ENCODE measurements around the gene NHLRC4. TPM values are rescaled to one million over a fixed set of nuclear protein-coding genes. Genes with fewer than 3 reads are reported as not detected.
A peak's percentile ranks its signal among the peaks of the same experiment; 100 is the strongest.

The NHLRC4 gene
- total RNA-seq, 5 donors from 2014 or later (not counting 1 experiment from before 2014, with no cell fraction given): 1.3 to 5.0 (median 3.6) TPM

GRCh38 chr16:552171-552570 lies 14.6 kb upstream of the NHLRC4 start:
- Mint-ChIP-seq H3K27ac (no peak overlapping the region), H3K36me3 (peaks cover 3% of the 10 kb centered on the region), H3K9me3 (no peaks in the 10 kb centered on the region), H3K4me3 (no peak overlapping the region), H3K4me1 (no peaks in the 10 kb centered on the region), H3K27me3 (no peaks in the 10 kb centered on the region)
- POLR2A ChIA-PET: no interaction called here
- CTCF ChIA-PET: no interaction called here
- no peaks in the 10 kb centered on the region for H3K9me3 ChIP-seq
- DNase-seq (no peak), ATAC-seq (replicated peaks in 1 of 4) (no peak)
- peaks cover 0 to 3% of the 10 kb centered on the region in 2 experiments for H3K27me3 ChIP-seq (replicated peaks in 1 of 2; ENCODE audit: control insufficient read depth in 2 of 2, extremely low read depth in 1 of 2, insufficient read depth in 2 of 2, low read length in 1 of 2)
- H3K4me1 ChIP-seq (ENCODE audit: control insufficient read depth in 1 of 2, extremely low read depth in 1 of 2, insufficient read depth in 2 of 2, low read length in 2 of 2): peaks cover 0 to 4% of the 10 kb centered on the region in 2 experiments
- H3K27ac ChIP-seq (ENCODE audit: low read length): no peak overlapping the region
- H3K4me3 ChIP-seq (ENCODE audit: control insufficient read depth in 1 of 2, extremely low read depth in 1 of 2, low read length in 1 of 2): no peak overlapping the region
- 97% methylated on average over 31 of the region's 35 CpGs for WGBS (ENCODE audit: insufficient coverage)
- peaks cover 16 to 22% of the 10 kb centered on the region in 2 donors for H3K36me3 ChIP-seq (ENCODE audit: control insufficient read depth in 2 of 2, extremely low read depth in 1 of 2, insufficient read depth in 1 of 2, low read length in 1 of 2)

DNA sequence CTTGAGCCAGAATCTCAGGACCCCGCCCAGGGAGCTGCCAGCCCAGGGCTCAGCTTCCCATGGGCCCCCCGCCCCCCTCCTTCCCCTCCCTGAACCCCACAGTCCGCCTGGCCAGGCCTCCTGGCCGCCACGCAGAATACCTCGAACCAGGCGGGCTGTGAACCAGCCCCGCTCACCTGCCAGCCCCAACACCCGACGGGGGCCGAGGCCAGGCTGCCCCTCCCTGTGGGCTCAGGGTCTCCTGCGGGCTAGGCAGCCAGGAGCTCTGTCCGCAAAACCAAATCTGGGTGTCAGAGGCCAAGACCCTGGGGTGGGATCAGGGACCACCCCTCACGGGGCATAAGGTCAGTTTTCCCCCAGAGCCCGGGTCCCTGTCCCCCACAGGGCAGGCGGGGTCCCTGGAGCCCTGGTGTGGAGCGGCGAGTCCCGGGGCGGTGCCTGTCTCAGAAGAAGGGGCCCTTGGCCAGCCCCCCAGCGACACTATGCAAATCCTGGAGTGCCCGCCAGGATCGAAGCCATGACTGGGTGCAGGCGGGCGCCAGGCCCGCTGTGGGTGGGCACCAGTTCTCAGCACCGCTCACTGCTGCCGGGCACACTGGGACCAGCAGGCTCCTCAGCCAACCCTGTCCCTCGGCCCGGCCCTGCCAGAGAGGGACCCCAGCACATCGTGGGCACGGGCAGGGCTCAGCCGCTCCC lies 13.1 kb upstream of the NHLRC4 start:
- peaks cover 0 to 18% of the 10 kb centered on the region in 2 experiments for H3K27me3 ChIP-seq (replicated peaks in 1 of 2; ENCODE audit: control insufficient read depth in 2 of 2, extremely low read depth in 1 of 2, insufficient read depth in 2 of 2, low read length in 1 of 2)
- no peak overlapping the region for H3K4me3 ChIP-seq (ENCODE audit: control insufficient read depth in 1 of 2, extremely low read depth in 1 of 2, low read length in 1 of 2)
- DNase-seq: no peak
- Mint-ChIP-seq H3K4me3 (no peak overlapping the region), H3K27ac (no peak overlapping the region), H3K27me3 (peaks cover 0 to 5% of the 10 kb centered on the region in 2 donors), H3K36me3 (peaks cover 3% of the 10 kb centered on the region), H3K4me1 (no peaks in the 10 kb centered on the region), H3K9me3 (no peaks in the 10 kb centered on the region)
- POLR2A ChIA-PET: no interaction called here
- peaks cover 12 to 16% of the 10 kb centered on the region in 2 donors for H3K36me3 ChIP-seq (ENCODE audit: control insufficient read depth in 2 of 2, extremely low read depth in 1 of 2, insufficient read depth in 1 of 2, low read length in 1 of 2)
- no peaks in the 10 kb centered on the region for H3K4me1 ChIP-seq (ENCODE audit: control insufficient read depth in 1 of 2, extremely low read depth in 1 of 2, insufficient read depth in 2 of 2, low read length in 2 of 2)
- no peak overlapping the region for H3K27ac ChIP-seq (ENCODE audit: low read length)
- no peak for ATAC-seq (replicated peaks in 1 of 4)
- no peaks in the 10 kb centered on the region for H3K9me3 ChIP-seq
- 93% methylated on average over 32 of the region's 33 CpGs for WGBS (ENCODE audit: insufficient coverage)
- CTCF ChIA-PET: no interaction called here

GRCh38 chr16:554297-554621 lies 12.5 kb upstream of the NHLRC4 start:
- POLR2A ChIA-PET: no interaction called here
- peaks cover 3% of the 10 kb centered on the region for H3K36me3 Mint-ChIP-seq
- CTCF ChIA-PET: no interaction called here

GRCh38 chr16:554640-555365 lies 12.0 kb upstream of the NHLRC4 start:
- Mint-ChIP-seq H3K9me3 (no peaks in the 10 kb centered on the region), H3K36me3 (peaks cover 3% of the 10 kb centered on the region), H3K27ac (no peak overlapping the region), H3K4me3 (no peak overlapping the region), H3K27me3 (peaks cover 0 to 10% of the 10 kb centered on the region in 2 donors), H3K4me1 (no peaks in the 10 kb centered on the region)
- peaks cover 0 to 29% of the 10 kb centered on the region in 2 experiments for H3K27me3 ChIP-seq (replicated peaks in 1 of 2; ENCODE audit: control insufficient read depth in 2 of 2, extremely low read depth in 1 of 2, insufficient read depth in 2 of 2, low read length in 1 of 2)
- H3K36me3 ChIP-seq (ENCODE audit: control insufficient read depth in 2 of 2, extremely low read depth in 1 of 2, insufficient read depth in 1 of 2, low read length in 1 of 2): peaks cover 10 to 12% of the 10 kb centered on the region in 2 donors
- ATAC-seq (replicated peaks in 1 of 4): no peak
- peak in 1 of 35 experiments; percentile 19 for DNase-seq
- no peak overlapping the region for H3K4me3 ChIP-seq (ENCODE audit: control insufficient read depth in 1 of 2, extremely low read depth in 1 of 2, low read length in 1 of 2)
- 90% methylated on average over 41 of the region's 54 CpGs for WGBS (ENCODE audit: insufficient coverage)
- peaks cover 0 to 4% of the 10 kb centered on the region in 2 experiments for H3K4me1 ChIP-seq (ENCODE audit: control insufficient read depth in 1 of 2, extremely low read depth in 1 of 2, insufficient read depth in 2 of 2, low read length in 2 of 2)
- H3K27ac ChIP-seq (ENCODE audit: low read length): no peak overlapping the region
- no peaks in the 10 kb centered on the region for H3K9me3 ChIP-seq
- ChIA-PET POLR2A (no interaction called here), CTCF (no interaction called here)

More at GRCh38 chr16:554297-554621, 12.5 kb upstream of the NHLRC4 start:
- H3K27me3 ChIP-seq (replicated peaks in 1 of 2; ENCODE audit: control insufficient read depth in 2 of 2, extremely low read depth in 1 of 2, insufficient read depth in 2 of 2, low read length in 1 of 2): peaks cover 0 to 24% of the 10 kb centered on the region in 2 experiments
- WGBS (ENCODE audit: insufficient coverage): 93% methylated on average over 8 of the region's 11 CpGs
- DNase-seq (no peak), ATAC-seq (replicated peaks in 1 of 4) (no peak)
- no peak overlapping the region for H3K4me3 ChIP-seq (ENCODE audit: control insufficient read depth in 1 of 2, extremely low read depth in 1 of 2, low read length in 1 of 2)
- no peak overlapping the region for H3K27ac Mint-ChIP-seq
- H3K9me3 Mint-ChIP-seq: no peaks in the 10 kb centered on the region
- H3K27ac ChIP-seq (ENCODE audit: low read length): no peak overlapping the region
- H3K36me3 ChIP-seq (ENCODE audit: control insufficient read depth in 2 of 2, extremely low read depth in 1 of 2, insufficient read depth in 1 of 2, low read length in 1 of 2): peaks cover 12 to 16% of the 10 kb centered on the region in 2 donors
- H3K4me1 ChIP-seq (ENCODE audit: control insufficient read depth in 1 of 2, extremely low read depth in 1 of 2, insufficient read depth in 2 of 2, low read length in 2 of 2): no peaks in the 10 kb centered on the region
- no peaks in the 10 kb centered on the region for H3K4me1 Mint-ChIP-seq
- peaks cover 0 to 8% of the 10 kb centered on the region in 2 donors for H3K27me3 Mint-ChIP-seq
- H3K9me3 ChIP-seq: no peaks in the 10 kb centered on the region
- no peak overlapping the region for H3K4me3 Mint-ChIP-seq

DNA sequence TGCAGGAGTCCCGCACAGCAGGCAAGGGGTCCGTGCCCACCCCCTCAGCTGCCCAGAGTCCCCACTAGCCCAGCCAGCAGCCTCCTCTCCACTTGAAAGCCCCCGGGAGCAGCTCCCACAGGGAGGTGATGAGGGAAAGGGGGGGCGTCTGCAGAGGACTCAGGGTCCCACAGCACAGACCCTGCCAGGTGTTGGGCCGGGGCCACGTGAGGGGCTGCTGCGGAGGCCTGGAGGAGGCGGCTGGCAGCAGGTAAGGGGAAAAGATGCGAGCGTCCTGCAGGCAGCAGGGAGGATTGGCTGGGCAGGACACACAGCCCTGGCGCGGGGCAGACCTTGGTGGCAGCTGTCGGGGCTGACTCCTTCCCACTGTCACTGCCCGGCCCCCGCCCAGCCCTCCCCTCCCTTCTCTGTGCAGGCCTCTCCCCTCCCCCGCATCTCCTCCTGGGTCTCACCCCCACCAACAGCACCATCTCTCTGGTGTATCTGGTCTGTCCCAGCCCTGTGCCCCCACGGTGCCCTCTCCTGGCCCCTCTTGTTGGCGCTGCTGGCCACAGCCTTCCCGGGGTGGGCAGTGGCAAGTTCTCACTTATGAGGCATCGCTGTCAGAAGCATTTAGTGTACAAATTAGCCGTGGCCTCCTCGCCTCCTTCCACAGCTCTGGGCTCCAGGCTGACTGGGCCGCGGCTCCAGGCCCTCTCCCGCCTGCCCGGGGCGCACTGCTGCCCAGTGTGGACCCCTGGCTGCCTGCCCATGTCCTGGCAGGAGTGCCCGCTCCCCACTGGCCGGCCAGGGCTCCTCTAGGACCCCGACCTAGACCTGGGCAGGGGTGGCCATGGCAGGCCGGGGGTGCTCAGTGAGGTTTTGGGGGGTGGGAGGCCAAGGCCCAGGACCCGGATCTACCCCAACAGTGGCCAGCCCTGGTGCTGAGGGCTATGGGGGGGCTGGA lies 11.0 kb upstream of the NHLRC4 start:
- no peaks in the 10 kb centered on the region for H3K9me3 Mint-ChIP-seq
- Histone ChIP-seq H3K4me3 (ENCODE audit: control insufficient read depth in 1 of 2, extremely low read depth in 1 of 2, low read length in 1 of 2) (no peak overlapping the region), H3K36me3 (ENCODE audit: control insufficient read depth in 2 of 2, extremely low read depth in 1 of 2, insufficient read depth in 1 of 2, low read length in 1 of 2) (peaks cover 10 to 12% of the 10 kb centered on the region in 2 donors), H3K27ac (ENCODE audit: low read length) (no peak overlapping the region), H3K9me3 (no peaks in the 10 kb centered on the region), H3K27me3 (replicated peaks in 1 of 2; ENCODE audit: control insufficient read depth in 2 of 2, extremely low read depth in 1 of 2, insufficient read depth in 2 of 2, low read length in 1 of 2) (peaks cover 0 to 30% of the 10 kb centered on the region in 2 experiments), H3K4me1 (ENCODE audit: control insufficient read depth in 1 of 2, extremely low read depth in 1 of 2, insufficient read depth in 2 of 2, low read length in 2 of 2) (peaks cover 0 to 4% of the 10 kb centered on the region in 2 experiments)
- peaks cover 0 to 10% of the 10 kb centered on the region in 2 donors for H3K27me3 Mint-ChIP-seq
- ChIA-PET POLR2A (no interaction called here), CTCF (no interaction called here)
- no peak overlapping the region for H3K27ac Mint-ChIP-seq
- no peaks in the 10 kb centered on the region for H3K4me1 Mint-ChIP-seq
- 92% methylated on average over 23 of the region's 32 CpGs for WGBS (ENCODE audit: insufficient coverage)
- H3K4me3 Mint-ChIP-seq: no peak overlapping the region
- ATAC-seq (replicated peaks in 1 of 4): no peak
- peaks cover 3% of the 10 kb centered on the region for H3K36me3 Mint-ChIP-seq
- no peak for DNase-seq

GRCh38 chr16:556474-557173 lies 10.2 kb upstream of the NHLRC4 start:
- ChIA-PET CTCF (no interaction called here), POLR2A (no interaction called here)
- WGBS (ENCODE audit: insufficient coverage): 91% methylated on average over 26 of the region's 32 CpGs
- Mint-ChIP-seq H3K27ac (no peak overlapping the region), H3K4me3 (no peak overlapping the region), H3K9me3 (no peaks in the 10 kb centered on the region), H3K4me1 (no peaks in the 10 kb centered on the region), H3K36me3 (peaks cover 3% of the 10 kb centered on the region), H3K27me3 (peaks cover 0 to 10% of the 10 kb centered on the region in 2 donors)
- H3K27ac ChIP-seq (ENCODE audit: low read length): no peak overlapping the region
- H3K36me3 ChIP-seq (ENCODE audit: control insufficient read depth in 2 of 2, extremely low read depth in 1 of 2, insufficient read depth in 1 of 2, low read length in 1 of 2): peaks cover 7% of the 10 kb centered on the region in 2 donors
- peaks cover 0 to 4% of the 10 kb centered on the region in 2 experiments for H3K4me1 ChIP-seq (ENCODE audit: control insufficient read depth in 1 of 2, extremely low read depth in 1 of 2, insufficient read depth in 2 of 2, low read length in 2 of 2)
- ATAC-seq (replicated peaks in 1 of 4): no peak
- DNase-seq: no peak
- H3K9me3 ChIP-seq: no peaks in the 10 kb centered on the region
- H3K27me3 ChIP-seq (replicated peaks in 1 of 2; ENCODE audit: control insufficient read depth in 2 of 2, extremely low read depth in 1 of 2, insufficient read depth in 2 of 2, low read length in 1 of 2): peaks cover 0 to 38% of the 10 kb centered on the region in 2 experiments
- H3K4me3 ChIP-seq (ENCODE audit: control insufficient read depth in 1 of 2, extremely low read depth in 1 of 2, low read length in 1 of 2): no peak overlapping the region
